CD4-positive, CD25-positive, alpha-beta regulatory T cell (primary cell): ENCODE measurements around the gene NR2C1. TPM values are rescaled to one million over a fixed set of nuclear protein-coding genes. Genes with fewer than 3 reads are reported as not detected.
"Not testable (repeated sequence)": the region's sequence is repeated elsewhere in the genome, so short reads cannot be mapped to it uniquely, and the experiment has no call there.

Experiments used
- ATAC-seq, 2 donors: fragments of 150-1000 bp; cut with Tn5 transposase; one replicate each; pipeline ENCODE4 v1.10.0; 2021; ENCODE audit warnings: low read depth in 2 of 2, moderate number of reproducible peaks in 2 of 2, moderate library complexity in 1 of 2
- DNase-seq, 3 donors: peaks; one replicate each; pipeline versions ENCODE4 v3.0.0 to v3.0.0-alpha.2; 2012 to 2022; ENCODE audit warnings: mixed read lengths in 1 of 3
- H3K27ac ChIP-seq: one replicate; pipeline ENCODE4 v1.7.0; 2013; ENCODE audit warnings: mild to moderate bottlenecking, low read length; ENCODE audit not compliant: insufficient read depth, poor library complexity, severe bottlenecking
- H3K27me3 ChIP-seq: one replicate; pipeline ENCODE4 v1.7.0; 2013; ENCODE audit warnings: low read length; ENCODE audit not compliant: control insufficient read depth, insufficient read depth
- H3K36me3 ChIP-seq: one replicate; pipeline ENCODE4 v1.7.0; 2013; ENCODE audit warnings: mild to moderate bottlenecking, low read length, moderate library complexity; ENCODE audit not compliant: control insufficient read depth, insufficient read depth
- H3K4me1 ChIP-seq: 2 replicates; pipeline ENCODE4 v1.7.0; 2013; ENCODE audit warnings: mild to moderate bottlenecking, low read length; ENCODE audit not compliant: insufficient read depth, control insufficient read depth, poor library complexity, severe bottlenecking
- H3K4me3 ChIP-seq: one replicate; pipeline ENCODE4 v1.7.0; 2013; ENCODE audit warnings: low read depth, mild to moderate bottlenecking, low read length, moderate library complexity
- H3K9me3 ChIP-seq, 2 experiments: 1 replicate in 1 of 2; 2 replicates in 1 of 2; pipeline ENCODE4 v1.7.0; 2013; ENCODE audit warnings: low read length in 2 of 2, mild to moderate bottlenecking in 1 of 2, moderate library complexity in 1 of 2; ENCODE audit not compliant: control insufficient read depth in 2 of 2
- H3K27ac Mint-ChIP-seq, 3 donors: one replicate each; pipeline ENCODE4 v1.8.0; 2020 to 2022; ENCODE audit warnings: mild to moderate bottlenecking in 3 of 3, mixed read lengths in 3 of 3, moderate library complexity in 2 of 3
- H3K27me3 Mint-ChIP-seq: one replicate; pipeline ENCODE4 v1.8.0; 2022; ENCODE audit warnings: mild to moderate bottlenecking, mixed read lengths
- H3K36me3 Mint-ChIP-seq: one replicate; pipeline ENCODE4 v1.8.0; 2020; ENCODE audit warnings: mixed read lengths
- H3K4me1 Mint-ChIP-seq, 4 donors: one replicate each; pipeline ENCODE4 v1.8.0; 2020 to 2022; ENCODE audit warnings: mixed read lengths in 4 of 4, mild to moderate bottlenecking in 1 of 4
- H3K4me3 Mint-ChIP-seq, 4 donors: one replicate each; pipeline ENCODE4 v1.8.0; 2020 to 2022; ENCODE audit warnings: mild to moderate bottlenecking in 4 of 4, mixed read lengths in 4 of 4, moderate library complexity in 3 of 4
- H3K9me3 Mint-ChIP-seq, 7 donors: one replicate each; pipeline ENCODE4 v1.8.0; 2020 to 2022; ENCODE audit warnings: mixed read lengths in 7 of 7, mild to moderate bottlenecking in 3 of 7, moderate library complexity in 2 of 7
- polyA plus RNA-seq, 4 donors: library from polyadenylated mRNA; unstranded; fragments of 300-500 nt; fragmentation: Illumina TruSeq; gene quantifications; one replicate each; pipeline ENCODE4 v1.2.3, GENCODE V29; 2021
- total RNA-seq: library from RNA; stranded (reverse); gene quantifications from one replicate; pipeline ENCODE4 v1.2.3, GENCODE V29; 2022

Gene NR2C1
- total and polyA plus RNA-seq, 5 donors from 2014 or later, result 6.1 to 58.3 (median 9.7) TPM

GRCh38 chr12:95114766-95115405 lies 41.5 kb upstream of the NR2C1 start:
- Mint-ChIP-seq H3K4me3 (no peak overlapping the region), H3K27me3 (no peaks in the 10 kb centered on the region), H3K9me3 (no peaks in the 10 kb centered on the region), H3K36me3 (no peaks in the 10 kb centered on the region), H3K4me1 (peaks cover 0 to 6% (median 0%) of the 10 kb centered on the region in 4 donors), H3K27ac (no peak overlapping the region)
- Histone ChIP-seq H3K27me3 (no peaks in the 10 kb centered on the region), H3K9me3 (no peaks in the 10 kb centered on the region), H3K4me1 (no peaks in the 10 kb centered on the region), H3K27ac (no peak overlapping the region), H3K36me3 (no peaks in the 10 kb centered on the region), H3K4me3 (no peak overlapping the region)
- ATAC-seq (no peak), DNase-seq (no peak)

DNA sequence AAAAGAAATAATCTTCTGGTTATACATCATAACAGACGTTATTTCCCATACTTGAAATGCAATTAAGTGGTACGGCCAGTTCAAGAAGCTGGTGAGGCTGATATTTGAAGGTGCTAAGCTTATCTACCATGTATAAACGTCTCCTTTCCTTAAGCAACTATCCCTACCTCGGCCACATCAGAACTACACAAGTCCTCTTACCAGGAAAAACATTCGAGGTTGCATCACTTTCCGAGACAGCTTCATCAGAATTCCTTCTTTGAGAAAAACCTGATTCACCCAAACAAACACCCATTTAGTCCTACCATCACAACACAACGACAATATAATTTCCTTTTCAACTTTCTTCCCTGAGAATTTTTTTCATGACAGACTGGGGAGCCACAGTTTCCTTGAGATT lies 33.9 kb upstream of the NR2C1 start:
- Histone ChIP-seq H3K27ac (no peak overlapping the region), H3K9me3 (no peaks in the 10 kb centered on the region), H3K36me3 (no peaks in the 10 kb centered on the region), H3K4me1 (peaks cover 8% of the 10 kb centered on the region), H3K4me3 (no peak overlapping the region), H3K27me3 (no peaks in the 10 kb centered on the region)
- DNase-seq (no peak), ATAC-seq (no peak)
- Mint-ChIP-seq H3K9me3 (no peaks in the 10 kb centered on the region), H3K27ac (no peak overlapping the region), H3K27me3 (no peaks in the 10 kb centered on the region), H3K4me3 (no peak overlapping the region), H3K4me1 (peaks cover 5 to 25% (median 12%) of the 10 kb centered on the region in 4 donors), H3K36me3 (no peaks in the 10 kb centered on the region)

DNA sequence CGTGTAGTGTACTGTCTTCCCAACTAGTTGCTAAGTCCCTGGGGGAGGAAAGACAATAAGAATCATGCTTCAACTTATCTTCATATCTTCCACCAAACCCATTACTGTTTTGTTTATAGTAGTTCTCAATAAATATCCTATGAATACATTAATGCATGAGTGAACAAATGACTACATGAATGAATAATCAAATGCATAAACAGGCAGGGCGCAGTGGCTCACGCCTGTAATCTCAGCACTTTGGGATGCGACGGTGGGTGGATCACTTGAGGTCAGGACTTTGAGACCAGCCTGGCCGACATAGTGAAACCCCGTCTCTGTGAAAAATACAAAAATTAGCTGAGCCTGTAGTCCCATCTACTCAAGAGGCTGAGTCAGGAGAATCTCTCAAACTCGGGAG lies 32.1 kb upstream of the NR2C1 start:
- ATAC-seq (no peak), DNase-seq (no peak)
- no peak overlapping the region for H3K4me3 ChIP-seq
- Mint-ChIP-seq H3K36me3 (no peaks in the 10 kb centered on the region), H3K27ac (peak overlapping the region in 1 of 3 donors; percentile 64), H3K4me1 (peaks cover 5 to 26% (median 12%) of the 10 kb centered on the region in 4 donors), H3K9me3 (no peaks in the 10 kb centered on the region), H3K27me3 (no peaks in the 10 kb centered on the region), H3K4me3 (no peak overlapping the region)
- peaks cover 8% of the 10 kb centered on the region for H3K4me1 ChIP-seq
- no peaks in the 10 kb centered on the region for H3K27me3 ChIP-seq
- H3K36me3 ChIP-seq, result no peaks in the 10 kb centered on the region
- H3K9me3 ChIP-seq, result no peaks in the 10 kb centered on the region
- H3K27ac ChIP-seq, result no peak overlapping the region

- H3K36me3 Mint-ChIP-seq, result no peaks in the 10 kb centered on the region
- H3K4me1 Mint-ChIP-seq, result peaks cover 5 to 26% (median 12%) of the 10 kb centered on the region in 4 donors
- Histone ChIP-seq H3K4me1 (peaks cover 8% of the 10 kb centered on the region), H3K27me3 (no peaks in the 10 kb centered on the region), H3K4me3 (no peak overlapping the region), H3K36me3 (no peaks in the 10 kb centered on the region), H3K9me3 (no peaks in the 10 kb centered on the region), H3K27ac (no peak overlapping the region)
- no peak for ATAC-seq
- no peak for DNase-seq
- H3K9me3 Mint-ChIP-seq, result no peaks in the 10 kb centered on the region
- H3K27ac Mint-ChIP-seq, result no peak overlapping the region
- no peak overlapping the region for H3K4me3 Mint-ChIP-seq
- peaks cover 4% of the 10 kb centered on the region for H3K27me3 Mint-ChIP-seq
These were observed 31.6 kb upstream of the NR2C1 start for GRCh38 chr12:95104919-95105452.

DNA sequence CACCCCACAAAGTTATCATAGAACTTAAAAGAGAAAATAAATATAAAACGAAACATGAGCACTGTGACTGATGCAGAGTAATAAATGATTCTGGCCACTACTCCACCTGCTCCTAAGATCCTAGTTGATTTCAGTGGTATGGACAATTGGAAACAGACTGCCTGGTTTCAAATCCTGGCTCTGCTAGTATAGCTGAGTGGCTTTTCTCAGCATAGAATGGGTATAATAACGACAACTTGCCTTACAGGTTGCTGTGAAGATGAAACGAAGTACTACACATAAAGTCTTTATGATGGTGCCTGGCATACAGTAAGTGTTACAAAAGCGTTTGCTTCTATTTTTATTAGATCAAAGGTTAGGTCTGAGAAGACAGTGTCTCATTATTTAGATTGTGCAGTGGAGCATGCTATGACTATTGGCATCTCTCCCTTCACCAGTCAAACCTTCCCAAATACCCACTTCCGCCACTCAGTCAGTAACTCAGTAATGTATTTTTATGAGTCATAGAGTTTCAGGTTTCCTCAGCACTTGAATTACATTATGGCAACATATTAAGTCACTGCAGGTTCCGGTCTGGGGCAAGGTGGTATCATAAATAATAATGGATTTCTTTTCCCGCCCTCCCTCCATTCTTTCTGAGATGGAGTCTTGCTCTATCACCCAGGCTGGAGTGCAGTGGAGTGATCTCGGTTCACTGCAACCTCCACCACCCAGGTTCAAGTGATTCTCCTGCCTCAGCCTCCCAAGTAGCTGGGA lies 29.7 kb upstream of the NR2C1 start:
- H3K36me3 ChIP-seq, result no peaks in the 10 kb centered on the region
- no peaks in the 10 kb centered on the region for H3K27me3 ChIP-seq
- H3K4me3 Mint-ChIP-seq, result peak overlapping the region in 3 of 4 donors; percentile 3 to 81 (median 47)
- peak in 2 of 3 donors; percentile 9 to 88 for DNase-seq
- H3K27ac Mint-ChIP-seq, result peak overlapping the region in 1 of 3 donors; percentile 34
- no peaks in the 10 kb centered on the region for H3K9me3 Mint-ChIP-seq
- peak; percentile 95 for ATAC-seq
- H3K36me3 Mint-ChIP-seq, result no peaks in the 10 kb centered on the region
- peak overlapping the region; percentile 45 for H3K4me3 ChIP-seq
- H3K9me3 ChIP-seq, result no peaks in the 10 kb centered on the region
- H3K27me3 Mint-ChIP-seq, result peaks cover 7% of the 10 kb centered on the region
- peaks cover 5 to 26% (median 12%) of the 10 kb centered on the region in 4 donors for H3K4me1 Mint-ChIP-seq
- no peak overlapping the region for H3K27ac ChIP-seq
- H3K4me1 ChIP-seq, result peaks cover 8% of the 10 kb centered on the region

DNA sequence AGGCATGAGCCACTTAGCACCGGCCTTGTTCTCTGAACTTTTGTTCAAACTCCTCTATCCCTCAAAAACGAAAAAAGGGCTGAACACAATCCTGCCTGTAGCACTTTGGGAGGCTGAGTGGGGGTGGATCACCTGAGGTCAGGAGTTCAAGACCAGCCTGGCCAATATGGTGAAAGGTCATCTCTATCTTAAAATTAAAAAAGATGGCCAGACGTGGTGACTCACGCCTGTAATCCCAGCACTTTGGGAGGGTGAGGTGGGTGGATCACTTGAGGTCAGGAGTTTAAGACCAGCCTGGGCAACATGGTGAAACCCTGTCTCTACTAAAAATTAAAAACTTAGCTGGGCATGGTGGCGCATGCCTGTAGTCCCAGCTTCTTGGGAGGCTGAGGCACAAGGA lies 28.5 kb upstream of the NR2C1 start:
- ATAC-seq, result not testable (repeated sequence)

DNA sequence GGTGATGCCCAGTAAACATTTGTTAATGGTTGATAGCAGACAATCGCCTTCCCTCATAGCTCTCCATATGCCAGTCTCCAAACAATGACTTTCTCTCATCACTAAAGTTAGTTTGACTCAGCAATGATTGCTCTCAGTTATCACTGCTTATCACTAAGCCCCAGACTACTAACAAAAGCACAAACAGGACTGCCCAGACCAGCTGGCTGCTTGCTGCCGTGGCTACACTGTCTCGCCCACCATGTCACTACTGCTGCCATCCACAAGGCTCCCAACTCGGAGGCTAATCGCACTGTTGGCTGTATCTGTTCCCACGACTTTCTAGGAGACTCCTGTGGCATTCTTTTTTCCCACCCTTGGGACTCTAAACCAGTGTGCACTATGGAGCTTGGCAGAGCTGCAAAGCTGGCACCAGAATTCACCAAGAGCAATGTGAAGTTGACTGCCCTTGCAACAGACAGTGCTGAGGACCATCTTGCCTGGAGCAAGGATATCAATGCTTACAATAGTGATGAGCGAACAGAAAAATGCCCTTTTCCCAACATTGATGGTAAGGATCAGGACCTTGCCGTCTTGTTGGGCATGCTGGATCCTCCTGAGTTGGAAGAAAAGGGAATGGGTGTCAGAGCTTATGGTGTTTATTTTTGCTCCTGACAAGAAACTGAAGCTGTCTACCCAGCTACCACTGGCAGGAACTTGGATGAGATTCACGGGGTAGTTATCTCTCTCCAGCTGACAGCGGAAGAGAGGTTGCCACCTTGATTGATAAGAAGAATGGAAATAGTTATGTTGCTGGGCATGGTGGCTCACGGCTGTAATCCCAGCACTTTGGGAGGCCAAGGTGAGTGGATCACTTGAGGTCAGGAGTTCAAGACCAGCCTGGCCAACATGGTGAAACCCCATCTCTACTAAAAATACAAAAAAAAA lies 27.1 kb upstream of the NR2C1 start:
- no peak overlapping the region for H3K27ac ChIP-seq
- no peak for ATAC-seq
- H3K27me3 Mint-ChIP-seq, result peaks cover 7% of the 10 kb centered on the region

More for the DNA sequence above, 28.5 kb upstream of the NR2C1 start:
- not testable (repeated sequence) for H3K27me3 Mint-ChIP-seq, H3K9me3 ChIP-seq, H3K36me3 ChIP-seq, H3K27me3 ChIP-seq, H3K27ac ChIP-seq, DNase-seq, H3K9me3 Mint-ChIP-seq, H3K36me3 Mint-ChIP-seq, H3K4me3 Mint-ChIP-seq, H3K4me3 ChIP-seq, H3K4me1 ChIP-seq
- Mint-ChIP-seq H3K27ac (peak overlapping the region in 1 of 3 donors; percentile 67), H3K4me1 (peaks cover 5 to 26% (median 12%) of the 10 kb centered on the region in 4 donors)

More for the DNA sequence above, 27.1 kb upstream of the NR2C1 start:
- Histone ChIP-seq H3K4me1 (peaks cover 8% of the 10 kb centered on the region), H3K27me3 (no peaks in the 10 kb centered on the region), H3K36me3 (no peaks in the 10 kb centered on the region), H3K4me3 (no peak overlapping the region), H3K9me3 (no peaks in the 10 kb centered on the region)
- DNase-seq, result no peak
- no peaks in the 10 kb centered on the region for H3K9me3 Mint-ChIP-seq
- H3K27ac Mint-ChIP-seq, result no peak overlapping the region
- H3K4me3 Mint-ChIP-seq, result peak overlapping the region in 1 of 4 donors; percentile 57
- no peaks in the 10 kb centered on the region for H3K36me3 Mint-ChIP-seq
- peaks cover 5 to 23% (median 12%) of the 10 kb centered on the region in 4 donors for H3K4me1 Mint-ChIP-seq
